ENCODE results near the gene FCHSD2. TPM values are rescaled to one million over a fixed set of nuclear protein-coding genes. Genes with fewer than 3 reads are reported as not detected.

The FCHSD2 gene
- total and polyA plus RNA-seq, 2 of the 13 experiments (the other 11 are each of a cell fraction or from before 2014, with no cell fraction given): 20.5 to 24.8 TPM

DNA sequence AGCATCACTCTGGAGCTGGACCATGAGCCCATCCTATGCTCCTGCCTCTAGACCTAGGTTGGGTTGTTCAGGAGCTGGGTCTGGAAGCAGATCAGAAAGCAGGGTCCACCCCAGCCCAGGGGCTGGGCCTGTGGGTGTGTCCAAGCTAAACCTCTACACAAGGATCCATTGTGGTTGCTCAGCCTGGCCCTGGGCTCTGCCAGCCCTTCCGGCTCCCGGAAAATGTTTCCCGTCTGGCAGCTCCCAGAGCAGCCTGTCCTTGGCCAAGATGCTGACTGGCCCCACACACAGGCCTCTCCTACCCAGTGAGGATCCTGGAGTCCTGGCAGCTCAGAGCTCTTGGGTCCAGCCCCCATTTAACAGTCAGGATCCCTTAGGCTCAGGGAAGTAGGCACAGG, 35.3 kb upstream of the FCHSD2 start (continued):
- TF ChIP-seq, protein P1, sequence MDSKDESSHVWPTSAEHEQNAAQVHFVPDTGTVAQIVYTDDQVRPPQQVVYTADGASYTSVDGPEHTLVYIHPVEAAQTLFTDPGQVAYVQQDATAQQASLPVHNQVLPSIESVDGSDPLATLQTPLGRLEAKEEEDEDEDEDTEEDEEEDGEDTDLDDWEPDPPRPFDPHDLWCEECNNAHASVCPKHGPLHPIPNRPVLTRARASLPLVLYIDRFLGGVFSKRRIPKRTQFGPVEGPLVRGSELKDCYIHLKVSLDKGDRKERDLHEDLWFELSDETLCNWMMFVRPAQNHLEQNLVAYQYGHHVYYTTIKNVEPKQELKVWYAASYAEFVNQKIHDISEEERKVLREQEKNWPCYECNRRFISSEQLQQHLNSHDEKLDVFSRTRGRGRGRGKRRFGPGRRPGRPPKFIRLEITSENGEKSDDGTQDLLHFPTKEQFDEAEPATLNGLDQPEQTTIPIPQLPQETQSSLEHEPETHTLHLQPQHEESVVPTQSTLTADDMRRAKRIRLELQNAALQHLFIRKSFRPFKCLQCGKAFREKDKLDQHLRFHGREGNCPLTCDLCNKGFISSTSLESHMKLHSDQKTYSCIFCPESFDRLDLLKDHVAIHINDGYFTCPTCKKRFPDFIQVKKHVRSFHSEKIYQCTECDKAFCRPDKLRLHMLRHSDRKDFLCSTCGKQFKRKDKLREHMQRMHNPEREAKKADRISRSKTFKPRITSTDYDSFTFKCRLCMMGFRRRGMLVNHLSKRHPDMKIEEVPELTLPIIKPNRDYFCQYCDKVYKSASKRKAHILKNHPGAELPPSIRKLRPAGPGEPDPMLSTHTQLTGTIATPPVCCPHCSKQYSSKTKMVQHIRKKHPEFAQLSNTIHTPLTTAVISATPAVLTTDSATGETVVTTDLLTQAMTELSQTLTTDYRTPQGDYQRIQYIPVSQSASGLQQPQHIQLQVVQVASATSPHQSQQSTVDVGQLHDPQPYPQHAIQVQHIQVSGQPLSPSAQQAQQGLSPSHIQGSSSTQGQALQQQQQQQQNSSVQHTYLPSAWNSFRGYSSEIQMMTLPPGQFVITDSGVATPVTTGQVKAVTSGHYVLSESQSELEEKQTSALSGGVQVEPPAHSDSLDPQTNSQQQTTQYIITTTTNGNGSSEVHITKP (CRISPR knock-in tag; IDR thresholded peaks at IDR 0.05; ENCODE audit: low read depth): peak; percentile 23; the same call in 1 of the 2 replicates
- TF ChIP-seq WIZ (CRISPR knock-in tag; IDR thresholded peaks at IDR 0.05) (no peak), ZMAT3 (CRISPR knock-in tag; conservative IDR thresholded peaks at IDR 0.05) (no peak), ZMYM3 (CRISPR knock-in tag; IDR thresholded peaks at IDR 0.05) (0 out of 2 replicates have a peak, but pooled peaks have one; percentile 12), SOX5 (CRISPR knock-in tag; IDR thresholded peaks at IDR 0.05; ENCODE audit: borderline replicate concordance) (peak; percentile 35; the same call in 1 of the 2 replicates), RORA (CRISPR knock-in tag; IDR thresholded peaks at IDR 0.05) (no peak), ZNF121 (CRISPR knock-in tag; IDR thresholded peaks at IDR 0.05) (no peak), PRMT3 (CRISPR knock-in tag; IDR thresholded peaks at IDR 0.05; ENCODE audit: borderline replicate concordance, low read depth) (no peak), TEAD2 (CRISPR knock-in tag; IDR thresholded peaks at IDR 0.05) (no peak), ZNF816 (CRISPR knock-in tag; IDR thresholded peaks at IDR 0.05; ENCODE audit: borderline replicate concordance) (no peak), FOXP1 (IDR thresholded peaks at IDR 0.05) (no peak), FOXP1 (CRISPR knock-in tag; IDR thresholded peaks at IDR 0.05) (no peak), HNRNPLL (IDR thresholded peaks at IDR 0.05; ENCODE audit: low read depth, low read length, poor library complexity, severe bottlenecking) (no peak), ZNF264 (CRISPR knock-in tag; IDR thresholded peaks at IDR 0.05) (no peak), SAFB2 (CRISPR knock-in tag; IDR thresholded peaks at IDR 0.05; ENCODE audit: borderline replicate concordance, low read depth) (no peak), PHF5A (CRISPR knock-in tag; IDR thresholded peaks at IDR 0.05; ENCODE audit: low read depth, unreplicated experiment) (no peak), SMAD1 (CRISPR knock-in tag; IDR thresholded peaks at IDR 0.05; ENCODE audit: borderline replicate concordance, low read depth) (no peak), ESRRA (CRISPR knock-in tag; IDR thresholded peaks at IDR 0.05; ENCODE audit: low read depth) (no peak), ZNF3 (CRISPR knock-in tag; IDR thresholded peaks at IDR 0.05) (no peak), ZNF263 (CRISPR knock-in tag; IDR thresholded peaks at IDR 0.05) (0 out of 2 replicates have a peak, but pooled peaks have one; percentile 20)
- TF ChIP-seq, protein P2, sequence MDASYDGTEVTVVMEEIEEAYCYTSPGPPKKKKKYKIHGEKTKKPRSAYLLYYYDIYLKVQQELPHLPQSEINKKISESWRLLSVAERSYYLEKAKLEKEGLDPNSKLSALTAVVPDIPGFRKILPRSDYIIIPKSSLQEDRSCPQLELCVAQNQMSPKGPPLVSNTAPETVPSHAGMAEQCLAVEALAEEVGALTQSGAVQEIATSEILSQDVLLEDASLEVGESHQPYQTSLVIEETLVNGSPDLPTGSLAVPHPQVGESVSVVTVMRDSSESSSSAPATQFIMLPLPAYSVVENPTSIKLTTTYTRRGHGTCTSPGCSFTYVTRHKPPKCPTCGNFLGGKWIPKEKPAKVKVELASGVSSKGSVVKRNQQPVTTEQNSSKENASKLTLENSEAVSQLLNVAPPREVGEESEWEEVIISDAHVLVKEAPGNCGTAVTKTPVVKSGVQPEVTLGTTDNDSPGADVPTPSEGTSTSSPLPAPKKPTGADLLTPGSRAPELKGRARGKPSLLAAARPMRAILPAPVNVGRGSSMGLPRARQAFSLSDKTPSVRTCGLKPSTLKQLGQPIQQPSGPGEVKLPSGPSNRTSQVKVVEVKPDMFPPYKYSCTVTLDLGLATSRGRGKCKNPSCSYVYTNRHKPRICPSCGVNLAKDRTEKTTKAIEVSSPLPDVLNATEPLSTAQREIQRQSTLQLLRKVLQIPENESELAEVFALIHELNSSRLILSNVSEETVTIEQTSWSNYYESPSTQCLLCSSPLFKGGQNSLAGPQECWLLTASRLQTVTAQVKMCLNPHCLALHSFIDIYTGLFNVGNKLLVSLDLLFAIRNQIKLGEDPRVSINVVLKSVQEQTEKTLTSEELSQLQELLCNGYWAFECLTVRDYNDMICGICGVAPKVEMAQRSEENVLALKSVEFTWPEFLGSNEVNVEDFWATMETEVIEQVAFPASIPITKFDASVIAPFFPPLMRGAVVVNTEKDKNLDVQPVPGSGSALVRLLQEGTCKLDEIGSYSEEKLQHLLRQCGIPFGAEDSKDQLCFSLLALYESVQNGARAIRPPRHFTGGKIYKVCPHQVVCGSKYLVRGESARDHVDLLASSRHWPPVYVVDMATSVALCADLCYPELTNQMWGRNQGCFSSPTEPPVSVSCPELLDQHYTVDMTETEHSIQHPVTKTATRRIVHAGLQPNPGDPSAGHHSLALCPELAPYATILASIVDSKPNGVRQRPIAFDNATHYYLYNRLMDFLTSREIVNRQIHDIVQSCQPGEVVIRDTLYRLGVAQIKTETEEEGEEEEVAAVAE (CRISPR knock-in tag; IDR thresholded peaks at IDR 0.05; ENCODE audit: borderline replicate concordance): no peak
